H1 (cell line): ENCODE data around the gene DUS1L. TPM values are rescaled to one million over a fixed set of nuclear protein-coding genes. Genes with fewer than 3 reads are reported as not detected.

Experiments used
- RBBP5 ChIP-seq: IDR thresholded peaks from 2 replicates; pipeline ENCODE4 v1.7.1; 2012; ENCODE audit warnings: low read depth, mild to moderate bottlenecking, inconsistent platforms, low read length, moderate library complexity, borderline replicate concordance
- RXRA ChIP-seq: IDR thresholded peaks from 2 replicates; pipeline ENCODE4 v1.6.1; 2011; ENCODE audit warnings: low read depth, mild to moderate bottlenecking, low read length, moderate library complexity; ENCODE audit not compliant: insufficient read depth
- SAP30 ChIP-seq: fragments of 300-600 bp; sonication (generic); IDR thresholded peaks from 2 replicates; pipeline ENCODE4 v1.7.1; 2012; ENCODE audit warnings: low read length, moderate library complexity, mild to moderate bottlenecking, inconsistent platforms; ENCODE audit not compliant: insufficient read depth, insufficient replicate concordance
- SP1 ChIP-seq: IDR thresholded peaks from 2 replicates; pipeline ENCODE4 v1.6.1; 2011; ENCODE audit warnings: low read depth, low read length
- polyA plus RNA-seq, 7 experiments: library from polyadenylated mRNA; depleted of rRNA in 3 of 7; stranded (reverse) in 5 of 7; unstranded in 2 of 7; fragments of >200 nt in 5 of 7; fragments of 200-250 nt in 2 of 7; gene quantifications; 1 replicate in 5 of 7; 2 replicates in 1 of 7; 4 replicates in 1 of 7; pipeline versions ENCODE4 v1.2.1 to v1.2.3, GENCODE V29; 2011 to 2013; ENCODE audit warnings: missing spikeins in 2 of 7, mixed read lengths in 2 of 7
- total RNA-seq: library from RNA; stranded (reverse); fragmentation: NEBNext Ultra II Directional; extraction: Animal tissue kit (Norgen Biotek cat#: 25700); gene quantifications from 2 replicates; pipeline ENCODE4 v1.2.1, GENCODE V29; 2021

Gene DUS1L
- total and polyA plus RNA-seq, 2 of the 8 experiments (the other 6 are each of a cell fraction or from before 2014, with no cell fraction given), result 34.5 to 69.1 TPM

- TF ChIP-seq SAP30, result no peak
- no peak for TF ChIP-seq SP1
- no peak for TF ChIP-seq RBBP5
- no peak for TF ChIP-seq RXRA
Observed at GRCh38 chr17:82025401-82026107, 40.0 kb downstream of the DUS1L start (continued).
